ENCODE measurements around the gene CCND3.
"Not testable (repeated sequence)": the region's sequence is repeated elsewhere in the genome, so short reads cannot be mapped to it uniquely, and the experiment has no call there.

CCND3 gene

DNA sequence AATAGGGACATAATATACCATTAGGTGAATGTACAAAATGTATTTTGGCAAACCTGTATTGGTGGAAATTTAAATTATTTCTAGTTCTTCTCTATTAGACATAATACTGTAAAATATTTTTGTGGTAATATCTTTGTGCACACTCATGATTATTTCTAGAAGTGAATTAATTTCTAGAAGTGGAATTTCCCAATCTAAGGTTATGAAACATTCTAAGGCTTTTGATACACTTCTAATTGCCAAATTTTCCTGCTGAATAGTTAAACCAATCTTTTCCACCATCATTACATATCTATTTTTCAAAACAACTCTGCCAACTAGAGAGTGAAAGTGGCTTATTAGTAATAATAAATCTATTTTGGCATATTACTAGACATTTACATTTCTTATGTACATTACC lies 1.8 kb upstream of the CCND3 start:
- Histone ChIP-seq H3K4me1 (ENCODE audit: control insufficient read depth in 1 of 2, insufficient read depth in 2 of 2, low read length in 2 of 2) (peaks cover 16 to 30% of the 10 kb centered on the region in 2 donors), H3K4me3 (ENCODE audit: low read depth in 1 of 2, low read length in 2 of 2) (no peak overlapping the region), H3K9me3 (ENCODE audit: control insufficient read depth in 1 of 2, low read length in 2 of 2) (no peaks in the 10 kb centered on the region)

DNA sequence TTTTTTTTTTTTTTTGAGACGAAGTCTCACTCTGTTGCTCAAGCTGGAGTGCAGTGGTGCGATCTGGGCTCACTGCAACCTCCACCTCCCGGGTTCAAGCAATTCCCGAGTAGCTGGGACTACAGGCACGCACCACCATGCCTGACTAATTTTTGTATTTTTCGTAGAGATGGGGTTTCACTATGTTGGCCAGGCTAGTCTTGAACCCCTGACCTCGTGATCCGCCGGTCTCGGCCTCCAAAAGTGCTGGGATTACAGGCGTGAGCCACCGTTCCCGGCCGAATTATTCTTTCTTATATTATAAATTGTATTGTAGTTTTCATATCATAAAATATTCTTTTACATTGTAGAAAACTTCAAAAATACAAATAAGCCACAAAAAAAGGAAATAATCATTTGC lies 1.3 kb upstream of the CCND3 start:
- H3K4me1 ChIP-seq (ENCODE audit: control insufficient read depth in 1 of 2, insufficient read depth in 2 of 2, low read length in 2 of 2): peaks cover 21 to 35% of the 10 kb centered on the region in 2 donors
- not testable (repeated sequence) for H3K36me3 ChIP-seq (ENCODE audit: control insufficient read depth in 1 of 2, insufficient read depth in 2 of 2, low read length in 2 of 2); H3K4me3 ChIP-seq (ENCODE audit: low read depth in 1 of 2, low read length in 2 of 2); H3K27ac ChIP-seq (ENCODE audit: low read length); H3K9me3 ChIP-seq (ENCODE audit: control insufficient read depth in 1 of 2, low read length in 2 of 2); H3K27me3 ChIP-seq (ENCODE audit: low read depth, low read length)

More for the DNA sequence above, 1.8 kb upstream of the CCND3 start:
- Histone ChIP-seq H3K27ac (ENCODE audit: low read length) (no peak overlapping the region), H3K27me3 (ENCODE audit: low read depth, low read length) (no peaks in the 10 kb centered on the region), H3K36me3 (ENCODE audit: control insufficient read depth in 1 of 2, insufficient read depth in 2 of 2, low read length in 2 of 2) (no peaks in the 10 kb centered on the region)

DNA sequence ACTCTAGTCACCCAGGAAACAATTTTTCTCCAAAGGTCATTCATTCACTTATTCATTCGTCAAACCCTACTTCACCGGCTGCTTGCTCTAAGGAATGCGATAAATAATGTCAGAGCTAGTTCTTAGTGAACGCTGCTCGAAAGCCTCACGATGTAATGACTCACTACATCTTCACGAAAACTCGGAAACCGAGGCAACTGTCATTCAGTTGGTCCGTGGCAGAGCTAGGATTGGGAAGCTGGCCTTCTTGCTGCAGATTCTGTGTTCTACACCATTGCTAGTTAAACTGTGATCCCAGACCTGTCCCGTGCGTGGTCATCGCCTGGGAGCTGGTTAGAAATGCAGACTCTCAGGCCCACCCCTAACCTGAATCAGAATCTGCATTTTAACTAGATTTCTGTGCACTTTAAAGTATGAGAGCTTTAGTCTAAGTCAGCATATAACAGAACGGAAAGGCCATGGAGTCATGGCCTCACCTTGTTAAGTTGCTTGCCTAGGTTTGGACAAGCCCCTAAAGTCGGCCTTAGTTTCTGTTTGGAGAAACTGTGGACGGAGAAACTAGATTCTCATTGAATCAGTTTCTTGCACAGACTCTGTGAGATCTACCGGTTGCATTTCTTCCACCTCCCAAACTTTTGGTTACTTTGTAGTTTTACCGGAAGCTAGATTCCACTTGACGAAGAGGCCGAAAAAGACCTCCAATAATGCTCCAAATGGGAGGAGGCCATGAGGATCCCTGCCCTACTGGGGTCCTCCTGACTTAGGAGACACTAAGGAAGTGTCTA lies 651 bp upstream of the CCND3 start:
- Histone ChIP-seq H3K27me3 (ENCODE audit: low read depth, low read length) (no peaks in the 10 kb centered on the region), H3K4me1 (ENCODE audit: control insufficient read depth in 1 of 2, insufficient read depth in 2 of 2, low read length in 2 of 2) (peaks cover 21 to 41% of the 10 kb centered on the region in 2 donors), H3K4me3 (ENCODE audit: low read depth in 1 of 2, low read length in 2 of 2) (peak overlapping the region; percentile 78 to 97), H3K36me3 (ENCODE audit: control insufficient read depth in 1 of 2, insufficient read depth in 2 of 2, low read length in 2 of 2) (peaks cover 0 to 2% of the 10 kb centered on the region in 2 donors), H3K27ac (ENCODE audit: low read length) (peak overlapping the region; percentile 87), H3K9me3 (ENCODE audit: control insufficient read depth in 1 of 2, low read length in 2 of 2) (no peaks in the 10 kb centered on the region)

DNA sequence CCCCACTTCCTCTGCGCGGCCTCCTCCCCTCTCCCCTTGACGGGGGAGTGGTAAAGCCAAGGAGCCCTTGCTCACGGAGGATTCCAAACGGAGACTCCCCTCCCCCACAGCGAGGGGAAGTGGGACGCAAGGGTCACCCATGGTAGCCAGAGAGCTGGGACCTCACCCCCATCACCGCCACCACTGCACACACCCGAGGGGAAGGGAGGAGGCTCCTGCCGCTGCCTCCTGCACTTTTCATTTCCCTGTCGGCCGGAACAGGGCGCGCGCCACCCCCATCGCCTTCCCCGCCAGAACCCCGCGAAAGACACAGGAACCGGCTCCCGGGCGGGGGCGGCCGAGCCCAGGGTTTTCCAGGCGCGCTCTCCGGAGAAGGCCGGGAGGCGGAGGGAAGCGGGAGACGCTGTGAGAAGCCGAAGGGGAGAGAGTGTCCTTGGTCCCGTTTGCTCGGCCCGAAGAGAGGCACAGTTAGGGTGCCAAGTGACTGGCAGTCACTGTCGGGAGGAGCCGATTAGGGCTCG lies 789 bp downstream of the CCND3 start:
- Histone ChIP-seq H3K4me1 (ENCODE audit: control insufficient read depth in 1 of 2, insufficient read depth in 2 of 2, low read length in 2 of 2) (peaks cover 21 to 56% of the 10 kb centered on the region in 2 donors), H3K36me3 (ENCODE audit: control insufficient read depth in 1 of 2, insufficient read depth in 2 of 2, low read length in 2 of 2) (peaks cover 9 to 11% of the 10 kb centered on the region in 2 donors), H3K27me3 (ENCODE audit: low read depth, low read length) (no peaks in the 10 kb centered on the region), H3K27ac (ENCODE audit: low read length) (peak overlapping the region; percentile 68), H3K4me3 (ENCODE audit: low read depth in 1 of 2, low read length in 2 of 2) (peak overlapping the region; percentile 82 to 97), H3K9me3 (ENCODE audit: control insufficient read depth in 1 of 2, low read length in 2 of 2) (no peaks in the 10 kb centered on the region)

DNA sequence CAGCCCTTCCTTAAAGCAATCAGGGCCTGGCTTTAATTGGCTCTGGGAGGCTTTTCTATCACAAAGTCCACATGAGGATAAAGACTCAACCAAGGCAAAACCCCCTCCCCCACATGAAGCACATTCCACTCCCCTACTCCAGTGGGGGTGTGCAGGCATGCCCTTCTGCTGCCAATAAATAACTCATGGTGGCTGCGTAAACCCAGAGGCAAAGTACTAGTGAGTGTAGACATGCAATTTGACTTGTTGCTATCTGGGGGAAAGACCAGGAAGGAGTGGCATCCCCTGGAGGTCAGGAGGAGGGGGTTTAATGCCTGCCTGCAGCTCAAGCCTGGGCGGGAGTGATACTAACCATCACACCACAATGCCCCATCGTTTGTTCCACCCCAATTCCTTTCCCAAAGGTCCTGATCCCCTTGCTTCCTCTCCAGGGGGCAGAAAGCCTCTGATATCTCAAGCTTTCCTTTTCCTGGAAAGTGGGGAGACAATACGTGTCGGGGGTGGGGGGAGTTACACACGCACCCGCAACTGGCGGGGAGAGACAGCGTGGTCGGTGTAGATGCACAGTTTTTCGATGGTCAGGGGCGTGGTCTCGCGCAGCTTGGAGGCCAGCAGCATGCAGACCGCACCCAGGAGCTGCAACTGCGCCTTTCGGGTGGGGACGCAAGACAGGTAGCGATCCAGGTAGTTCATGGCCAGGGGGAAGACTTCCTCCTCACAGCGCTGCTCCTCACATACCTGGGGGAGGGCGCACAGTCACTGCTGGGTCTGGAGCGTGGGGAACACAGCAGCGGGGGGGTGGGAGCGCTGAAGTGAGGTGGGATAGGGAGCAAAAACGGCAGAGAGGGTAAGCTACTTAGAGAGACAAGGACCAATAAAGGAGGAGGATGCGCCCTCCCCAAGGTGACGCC lies 1.5 kb downstream of the CCND3 start:
- Histone ChIP-seq H3K27me3 (ENCODE audit: low read depth, low read length) (no peaks in the 10 kb centered on the region), H3K9me3 (ENCODE audit: control insufficient read depth in 1 of 2, low read length in 2 of 2) (no peaks in the 10 kb centered on the region), H3K36me3 (ENCODE audit: control insufficient read depth in 1 of 2, insufficient read depth in 2 of 2, low read length in 2 of 2) (peaks cover 17 to 18% of the 10 kb centered on the region in 2 donors), H3K4me1 (ENCODE audit: control insufficient read depth in 1 of 2, insufficient read depth in 2 of 2, low read length in 2 of 2) (peaks cover 21 to 57% of the 10 kb centered on the region in 2 donors), H3K4me3 (ENCODE audit: low read depth in 1 of 2, low read length in 2 of 2) (peak overlapping the region; percentile 82 to 97), H3K27ac (ENCODE audit: low read length) (peak overlapping the region; percentile 68)

DNA sequence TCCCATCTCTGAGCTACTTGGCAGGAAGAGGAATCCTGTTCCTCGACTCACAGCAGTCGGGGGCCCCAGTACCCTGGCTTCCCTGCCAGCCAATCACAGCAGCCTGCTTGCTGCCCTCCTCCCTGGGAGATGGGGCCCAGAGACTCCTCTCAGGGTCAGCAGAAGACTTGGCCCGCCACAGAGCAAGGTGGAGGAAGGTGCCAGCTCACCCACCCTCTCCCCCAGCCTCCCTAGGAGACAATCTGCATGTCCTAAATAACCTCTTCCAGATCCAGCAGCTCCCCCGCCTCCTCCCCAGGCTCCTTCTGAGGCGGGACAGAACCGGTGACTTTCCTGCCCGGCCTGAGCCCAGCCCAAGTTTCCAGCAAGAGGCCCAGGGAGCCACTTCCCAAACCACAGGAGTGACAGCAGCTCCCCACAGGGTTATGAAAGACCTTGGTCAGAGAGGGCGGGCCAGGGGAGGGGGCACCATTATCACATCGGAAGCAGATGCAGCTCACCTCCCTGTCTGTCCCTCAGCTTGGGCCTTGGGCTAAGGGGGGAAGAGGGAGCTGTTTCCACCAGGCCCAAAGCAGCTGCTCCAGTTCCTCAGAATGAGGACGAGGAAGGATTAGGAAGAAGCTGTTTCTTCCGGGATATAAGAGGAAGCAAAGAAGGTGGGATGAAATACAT lies 2.3 kb downstream of the CCND3 start:
- H3K36me3 ChIP-seq (ENCODE audit: control insufficient read depth in 1 of 2, insufficient read depth in 2 of 2, low read length in 2 of 2): peaks cover 24 to 26% of the 10 kb centered on the region in 2 donors
- peak overlapping the region; percentile 68 for H3K27ac ChIP-seq (ENCODE audit: low read length)
- no peaks in the 10 kb centered on the region for H3K9me3 ChIP-seq (ENCODE audit: control insufficient read depth in 1 of 2, low read length in 2 of 2)
- H3K4me1 ChIP-seq (ENCODE audit: control insufficient read depth in 1 of 2, insufficient read depth in 2 of 2, low read length in 2 of 2): peaks cover 21 to 57% of the 10 kb centered on the region in 2 donors
- H3K27me3 ChIP-seq (ENCODE audit: low read depth, low read length): no peaks in the 10 kb centered on the region
- peak overlapping the region; percentile 82 to 97 for H3K4me3 ChIP-seq (ENCODE audit: low read depth in 1 of 2, low read length in 2 of 2)

DNA sequence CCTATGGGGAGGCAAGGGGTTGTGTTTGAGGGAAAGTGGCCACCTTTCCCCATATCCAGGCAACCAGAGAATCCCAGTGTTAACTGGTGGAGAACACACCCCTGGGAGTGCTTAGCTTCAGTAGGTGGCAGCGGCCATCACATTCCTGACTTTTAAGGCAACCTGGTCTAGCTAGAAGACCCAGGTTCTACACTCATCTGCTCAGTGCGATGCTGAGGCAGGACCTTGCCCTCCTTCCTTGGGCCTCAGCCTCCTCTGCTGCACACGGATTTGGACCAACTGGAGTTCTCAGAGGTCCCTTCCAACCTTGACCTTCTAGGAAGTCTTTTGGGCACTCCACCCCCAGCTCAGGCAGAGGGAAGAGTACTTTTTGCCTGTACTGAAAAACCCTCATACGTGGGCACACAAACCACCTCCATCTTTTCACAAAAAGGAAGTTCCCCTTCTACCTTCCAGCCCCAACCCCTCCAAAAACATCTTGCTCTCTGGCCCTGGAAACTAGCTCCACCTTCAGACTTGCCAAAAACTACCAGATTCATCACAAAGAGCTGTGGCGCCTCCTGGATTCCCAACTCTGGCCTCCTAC lies 2.9 kb downstream of the CCND3 start:
- H3K4me3 ChIP-seq (ENCODE audit: low read depth in 1 of 2, low read length in 2 of 2): peak overlapping the region in 1 of 2 donors; percentile 97
- H3K36me3 ChIP-seq (ENCODE audit: control insufficient read depth in 1 of 2, insufficient read depth in 2 of 2, low read length in 2 of 2): peaks cover 29 to 32% of the 10 kb centered on the region in 2 donors
- H3K27me3 ChIP-seq (ENCODE audit: low read depth, low read length): no peaks in the 10 kb centered on the region
- peaks cover 21 to 57% of the 10 kb centered on the region in 2 donors for H3K4me1 ChIP-seq (ENCODE audit: control insufficient read depth in 1 of 2, insufficient read depth in 2 of 2, low read length in 2 of 2)
- H3K9me3 ChIP-seq (ENCODE audit: control insufficient read depth in 1 of 2, low read length in 2 of 2): no peaks in the 10 kb centered on the region
- peak overlapping the region; percentile 25 for H3K27ac ChIP-seq (ENCODE audit: low read length)

DNA sequence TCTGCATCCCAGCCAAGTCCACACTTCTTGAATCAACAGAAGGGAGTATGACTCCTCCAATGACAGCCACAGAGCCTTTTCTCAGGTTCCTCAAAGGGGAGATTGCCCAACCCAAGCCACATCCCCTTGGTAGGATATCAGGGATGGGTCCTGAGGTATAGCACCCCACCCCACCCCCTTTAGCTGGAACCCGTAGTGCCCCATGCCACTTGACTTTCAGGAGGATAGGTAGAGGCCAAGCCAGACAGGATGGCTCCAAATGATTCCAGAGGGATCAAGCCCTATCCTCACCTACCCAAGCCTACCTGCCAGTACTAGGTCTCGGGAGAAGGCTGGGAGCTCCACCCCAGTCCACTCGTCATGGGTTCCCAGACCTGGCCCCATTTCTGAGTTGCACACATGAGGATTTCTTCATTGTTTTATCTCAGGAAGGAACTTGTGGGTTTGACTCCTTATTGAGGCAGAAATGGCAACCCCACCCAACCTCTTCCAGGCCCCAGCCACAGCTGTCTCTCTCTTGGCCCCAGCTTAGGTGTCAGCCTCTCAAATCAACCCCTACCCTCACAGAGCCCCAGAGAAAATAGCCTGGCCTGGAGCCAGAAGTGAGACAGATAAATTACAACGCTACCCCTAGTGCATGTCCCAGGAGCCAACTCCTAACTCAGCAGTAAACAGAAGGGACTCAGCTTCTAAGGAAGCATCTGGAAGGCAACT lies 3.6 kb downstream of the CCND3 start:
- H3K4me1 ChIP-seq (ENCODE audit: control insufficient read depth in 1 of 2, insufficient read depth in 2 of 2, low read length in 2 of 2): peaks cover 21 to 57% of the 10 kb centered on the region in 2 donors
- no peaks in the 10 kb centered on the region for H3K9me3 ChIP-seq (ENCODE audit: control insufficient read depth in 1 of 2, low read length in 2 of 2)
- peaks cover 32 to 35% of the 10 kb centered on the region in 2 donors for H3K36me3 ChIP-seq (ENCODE audit: control insufficient read depth in 1 of 2, insufficient read depth in 2 of 2, low read length in 2 of 2)
- peak overlapping the region; percentile 51 for H3K27ac ChIP-seq (ENCODE audit: low read length)
- H3K27me3 ChIP-seq (ENCODE audit: low read depth, low read length): no peaks in the 10 kb centered on the region
- no peak overlapping the region for H3K4me3 ChIP-seq (ENCODE audit: low read depth in 1 of 2, low read length in 2 of 2)

DNA sequence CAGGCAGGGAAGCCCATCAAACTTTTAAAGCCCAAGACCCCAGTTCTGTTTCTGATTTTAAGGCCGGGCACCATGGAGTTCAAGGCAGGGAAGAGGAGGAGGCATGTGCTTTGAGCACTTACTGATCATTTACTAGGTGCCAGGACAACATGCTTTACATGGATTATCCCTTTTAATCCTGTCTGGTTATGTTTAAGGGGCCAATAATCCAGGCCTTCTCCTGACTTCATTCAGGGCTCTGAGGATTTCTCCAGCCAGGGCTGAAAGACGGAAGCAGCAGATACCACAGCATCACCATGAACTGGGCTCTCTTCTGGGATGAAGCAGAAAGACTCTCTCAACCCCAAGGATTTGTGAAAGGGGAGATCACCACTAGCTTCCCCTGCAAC lies 4.1 kb downstream of the CCND3 start:
- peaks cover 37 to 40% of the 10 kb centered on the region in 2 donors for H3K36me3 ChIP-seq (ENCODE audit: control insufficient read depth in 1 of 2, insufficient read depth in 2 of 2, low read length in 2 of 2)
- peak overlapping the region; percentile 19 for H3K27ac ChIP-seq (ENCODE audit: low read length)
- H3K4me1 ChIP-seq (ENCODE audit: control insufficient read depth in 1 of 2, insufficient read depth in 2 of 2, low read length in 2 of 2): peaks cover 21 to 55% of the 10 kb centered on the region in 2 donors
- no peak overlapping the region for H3K4me3 ChIP-seq (ENCODE audit: low read depth in 1 of 2, low read length in 2 of 2)
- H3K9me3 ChIP-seq (ENCODE audit: control insufficient read depth in 1 of 2, low read length in 2 of 2): no peaks in the 10 kb centered on the region
- no peaks in the 10 kb centered on the region for H3K27me3 ChIP-seq (ENCODE audit: low read depth, low read length)

Measured in muscle layer of duodenum (tissue), 2 donors.